GM19397 (cell line): ENCODE data around the gene BRAF.
"Not testable (repeated sequence)": the region's sequence is repeated elsewhere in the genome, so short reads cannot be mapped to it uniquely, and the experiment has no call there.

Experiments used
- ATAC-seq: cut with Tn5 transposase; IDR thresholded peaks from one replicate; pipeline ENCODE4 v1.9.1; 2021; ENCODE audit warnings: mild to moderate bottlenecking, moderate library complexity; ENCODE audit not compliant: unreplicated experiment

BRAF gene

DNA sequence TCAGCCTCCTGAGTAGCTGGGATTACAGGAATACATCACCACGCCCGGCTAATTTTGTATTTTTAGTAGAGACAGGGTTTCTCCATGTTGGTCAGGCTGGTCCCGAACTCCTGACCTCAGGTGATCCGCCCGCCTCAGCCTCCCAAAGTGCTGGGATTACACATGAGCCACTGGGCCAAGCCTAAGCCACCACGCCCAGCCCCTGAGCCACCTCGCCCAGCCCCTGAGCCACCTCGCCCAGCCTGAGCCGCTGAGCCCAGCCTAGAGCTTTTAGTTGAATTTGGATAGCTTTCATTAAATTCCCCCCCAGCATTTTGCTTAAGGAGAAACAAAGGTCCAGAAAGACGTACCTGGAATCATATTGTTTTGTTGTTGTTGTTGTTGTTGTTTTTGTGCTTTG, 254.9 kb downstream of the BRAF start:
- ATAC-seq = not testable (repeated sequence)

DNA sequence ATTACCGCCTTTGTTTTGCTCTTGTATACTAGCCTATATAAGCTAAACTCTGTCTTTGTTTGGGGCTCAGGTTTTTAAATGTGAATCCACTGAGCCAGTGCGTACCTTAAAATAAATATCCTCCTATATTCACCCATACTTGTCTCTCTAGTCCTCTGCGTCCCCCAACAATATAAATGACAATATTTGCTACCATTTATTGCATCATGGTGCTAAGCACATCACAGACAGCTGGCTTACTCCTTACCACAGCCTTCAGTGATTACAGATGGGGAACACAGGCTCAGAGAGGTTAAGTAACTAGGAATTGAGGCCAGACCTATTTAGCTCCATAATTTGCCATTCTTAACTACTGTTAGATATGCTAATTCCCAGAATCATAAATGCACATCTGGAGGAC, 255.4 kb downstream of the BRAF start:
- ATAC-seq = no peak
